DMS 273 (cell line): ENCODE measurements around the gene DMD.

Experiments used
- DNase-seq: peaks from one replicate; lab custom pipeline; 2025; ENCODE audit not compliant: unreplicated experiment; lab: John Stamatoyannopoulos, UW

The DMD gene

DNA sequence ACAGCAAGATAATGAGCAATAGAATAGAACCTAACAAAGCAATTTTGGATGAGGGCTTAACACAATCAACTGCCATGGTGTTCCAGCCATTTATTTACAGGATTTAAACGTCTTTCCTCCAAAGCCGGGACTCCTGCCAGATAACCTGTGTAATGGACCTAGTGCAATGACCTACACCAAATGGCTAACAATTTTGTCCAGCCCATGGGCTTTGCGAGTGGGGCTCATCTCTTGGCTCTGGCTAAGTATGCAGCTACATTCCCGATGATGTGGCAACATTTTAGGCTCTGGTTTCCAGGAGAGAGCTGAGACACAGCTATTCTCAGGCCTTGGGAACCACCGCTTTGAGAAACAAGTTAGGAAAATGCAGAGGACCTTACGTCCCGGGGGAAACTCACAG lies 1317.2 kb downstream of the DMD start:
- no peak for DNase-seq

GRCh38 chrX:31893525-31893924 lies 1317.8 kb downstream of the DMD start:
- DNase-seq, result no peak

- no peak for DNase-seq
Measured at GRCh38 chrX:31889088-31889487, 1322.3 kb downstream of the DMD start.

GRCh38 chrX:31884535-31884934 lies 1326.8 kb downstream of the DMD start:
- no peak for DNase-seq

DNA sequence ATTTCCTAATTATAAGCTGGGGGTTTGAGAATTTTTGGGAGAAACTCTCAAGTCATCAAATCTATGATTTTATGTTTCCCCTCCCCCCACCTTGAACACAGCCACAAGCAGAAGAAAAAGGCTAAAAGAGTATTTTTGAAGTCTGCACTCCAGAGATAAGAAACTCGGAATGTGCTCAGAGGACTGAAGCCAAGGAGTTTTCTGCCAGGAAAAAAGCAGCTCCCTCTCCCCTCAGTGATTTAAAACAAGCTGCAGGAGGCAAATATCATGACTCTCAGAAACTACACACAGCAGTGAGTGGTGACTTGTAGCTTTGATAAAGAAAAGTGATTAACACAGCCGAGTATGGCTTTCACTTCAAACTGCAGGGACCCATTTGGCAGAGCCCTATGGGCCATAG lies 1339.3 kb downstream of the DMD start:
- no peak for DNase-seq

DNA sequence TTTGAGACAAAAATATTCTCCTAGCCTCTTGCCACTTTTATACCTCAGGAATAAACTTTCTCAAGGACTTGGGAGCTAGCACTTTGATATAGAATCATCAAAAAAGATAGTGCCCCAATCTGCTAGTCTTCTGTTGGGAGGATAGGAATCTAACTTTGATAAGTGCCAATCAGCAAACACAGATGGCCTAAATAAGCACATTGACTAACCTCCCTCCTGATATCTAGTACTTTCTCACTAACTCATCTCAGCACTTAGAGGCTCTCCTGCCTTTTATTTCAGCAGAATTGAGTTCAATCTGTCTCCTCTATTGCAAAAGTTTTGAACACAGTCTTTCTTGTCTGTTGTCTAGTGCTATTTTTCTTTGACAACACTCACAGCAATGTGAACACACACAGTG lies 1341.1 kb downstream of the DMD start:
- no peak for DNase-seq

DNA sequence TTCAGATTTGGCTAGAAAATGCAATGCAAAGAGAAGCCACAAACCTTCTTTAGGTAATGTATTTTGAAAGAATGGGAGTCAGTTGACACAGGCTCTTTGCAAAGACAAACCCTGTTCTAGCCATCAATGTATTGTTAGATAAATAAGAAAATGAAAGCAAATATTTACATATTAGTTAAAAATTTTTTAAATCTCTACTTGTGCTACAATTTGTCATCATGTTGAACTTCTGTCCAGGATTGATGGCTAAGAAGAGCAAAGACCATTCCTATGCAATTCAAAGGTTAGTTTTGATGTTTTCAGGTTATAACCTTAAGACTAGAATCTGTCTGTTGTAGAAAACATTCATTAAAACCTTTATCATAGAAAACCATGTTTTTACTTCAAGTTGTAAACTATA lies 1350.7 kb downstream of the DMD start:
- DNase-seq, result no peak

GRCh38 chrX:31858915-31859314 lies 1352.4 kb downstream of the DMD start:
- DNase-seq, result no peak

GRCh38 chrX:31854716-31855115 lies 1356.6 kb downstream of the DMD start:
- DNase-seq, result no peak

DNA sequence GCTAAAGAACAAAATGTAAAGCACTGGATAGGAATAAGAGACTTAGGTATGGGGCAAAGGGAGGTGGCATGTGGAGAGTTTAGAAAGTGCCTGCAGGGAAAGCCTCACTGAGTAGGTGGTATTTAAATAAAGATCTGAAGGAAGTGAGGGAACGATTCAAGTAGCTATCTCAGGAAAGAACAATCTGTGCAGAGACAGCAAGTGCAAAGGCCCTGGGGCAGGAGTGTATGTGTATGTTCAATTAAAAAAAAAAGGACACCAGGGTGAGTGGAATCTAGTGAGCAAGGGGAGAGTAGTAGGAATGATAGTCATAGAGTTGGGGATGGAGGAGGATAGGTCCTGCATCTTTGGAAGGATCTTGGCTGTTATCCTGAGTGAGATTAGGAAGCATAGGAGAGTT lies 1359.6 kb downstream of the DMD start:
- no peak for DNase-seq

GRCh38 chrX:31847773-31848172 lies 1363.6 kb downstream of the DMD start:
- no peak for DNase-seq

- DNase-seq, result no peak
Measured at GRCh38 chrX:31845003-31845402, 1366.3 kb downstream of the DMD start.

DNA sequence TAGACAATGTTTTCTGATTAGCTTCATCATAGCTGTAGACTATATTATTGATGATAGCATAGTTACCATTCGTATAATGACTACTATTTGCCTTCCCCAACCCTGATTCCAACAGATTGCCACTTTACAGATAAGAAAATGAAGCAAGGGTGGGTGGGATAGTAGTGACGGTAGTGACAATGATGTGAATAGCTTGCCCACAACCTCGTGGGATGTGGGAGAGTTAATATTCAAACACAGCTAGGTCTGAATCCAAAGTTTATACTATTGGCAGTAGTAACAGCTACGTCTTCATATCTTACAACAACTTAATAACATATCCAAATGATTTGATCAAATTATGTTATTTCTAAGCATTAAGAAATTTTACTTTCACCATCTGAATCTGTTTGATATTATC lies 1372.7 kb downstream of the DMD start:
- no peak for DNase-seq

- DNase-seq, result no peak
Measured at GRCh38 chrX:31837445-31838049, 1373.8 kb downstream of the DMD start.

DNA sequence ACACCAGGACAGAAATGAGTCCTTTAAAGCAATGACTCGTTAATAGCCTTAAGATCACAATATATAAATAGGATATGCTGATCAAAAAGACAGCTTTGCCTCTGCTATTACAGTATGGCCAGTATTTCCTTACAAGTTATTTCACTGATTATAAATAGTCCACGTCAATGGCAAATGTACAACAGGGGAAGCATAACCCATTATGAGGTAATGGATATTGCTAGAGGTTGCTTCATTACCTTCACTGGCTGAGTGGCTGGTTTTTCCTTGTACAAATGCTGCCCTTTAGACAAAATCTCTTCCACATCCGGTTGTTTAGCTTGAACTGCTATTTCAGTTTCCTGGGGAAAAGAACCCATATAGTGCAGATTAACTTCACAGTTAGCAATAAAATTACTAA lies 1374.9 kb downstream of the DMD start:
- no peak for DNase-seq

GRCh38 chrX:31832263-31832662 lies 1379.1 kb downstream of the DMD start:
- no peak for DNase-seq

DNA sequence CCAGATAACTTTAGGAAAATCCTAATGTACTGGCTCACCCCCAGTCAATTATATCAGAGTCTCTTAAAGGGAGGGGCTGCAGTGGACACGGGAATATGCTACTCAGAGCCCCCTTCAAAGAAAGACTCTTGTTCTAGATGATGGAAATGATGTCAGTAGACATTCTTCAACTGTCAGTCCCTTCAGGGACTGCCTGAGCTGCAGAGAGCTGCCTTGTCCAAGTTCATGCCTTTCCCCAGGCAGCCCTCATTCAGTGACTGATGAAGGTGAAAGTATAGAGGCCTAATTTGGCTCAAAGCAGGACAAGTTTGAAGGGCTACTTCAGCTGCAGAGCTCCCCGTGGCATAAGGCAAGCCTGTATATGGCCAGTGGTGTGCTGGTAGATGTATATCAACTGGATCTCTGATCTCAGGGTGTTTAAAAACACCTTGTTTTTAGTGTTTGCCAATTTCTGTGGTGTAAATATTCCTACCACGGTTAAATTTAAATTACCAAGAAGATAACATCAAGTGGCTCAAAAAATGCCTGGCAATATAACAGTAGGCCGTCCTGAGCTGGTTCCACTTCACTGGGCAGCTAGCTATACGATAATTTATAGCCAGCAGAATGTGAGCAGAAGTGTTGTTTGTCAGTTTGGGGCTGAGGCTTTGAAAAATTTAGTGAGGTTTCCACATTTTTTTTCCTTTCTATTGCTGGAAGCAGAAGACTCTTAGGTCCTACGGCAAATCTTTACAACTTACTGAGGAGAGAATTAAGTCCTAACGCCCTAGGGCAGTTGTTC lies 1390.7 kb downstream of the DMD start:
- no peak for DNase-seq

DNA sequence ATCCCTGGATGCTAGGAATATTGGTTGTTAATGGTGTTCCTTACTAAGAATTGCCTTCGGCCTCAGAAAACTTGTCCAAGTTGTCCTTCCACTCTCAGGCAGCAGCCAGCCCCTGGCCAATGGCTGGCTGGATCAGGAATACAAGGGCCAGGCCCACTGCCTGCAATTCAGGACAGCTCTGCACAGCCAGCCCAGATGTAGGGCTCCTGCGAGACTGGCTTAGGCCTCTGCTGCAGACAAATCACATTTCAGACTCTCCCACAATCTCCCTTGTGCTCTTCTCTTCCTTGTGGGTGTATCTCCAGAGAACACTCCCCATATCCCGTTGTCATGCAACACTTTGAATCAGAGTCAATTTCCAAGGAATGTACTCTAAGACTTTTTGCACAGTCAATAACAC lies 1391.9 kb downstream of the DMD start:
- DNase-seq, result no peak

- DNase-seq, result no peak
Measured at GRCh38 chrX:31811106-31811505, 1400.2 kb downstream of the DMD start.

DNA sequence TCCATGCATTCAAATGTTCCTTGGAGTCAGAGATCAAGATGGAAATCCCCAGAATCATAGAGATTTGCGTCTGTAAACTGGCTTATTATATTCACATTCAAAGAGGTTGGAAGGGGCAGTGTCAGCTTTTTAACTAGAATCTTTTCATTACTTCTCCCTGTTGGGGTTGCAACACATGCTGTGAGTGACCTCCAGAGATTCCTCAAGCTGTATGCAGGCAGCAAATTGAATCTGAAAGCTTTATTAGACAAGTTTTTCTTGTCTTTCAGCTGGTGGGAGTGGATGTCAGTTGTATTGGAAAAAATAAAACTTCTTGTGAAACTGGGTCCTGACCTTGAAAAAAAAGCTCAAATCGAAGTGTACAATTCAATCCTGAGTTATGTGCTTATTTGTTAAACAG lies 1403.0 kb downstream of the DMD start:
- DNase-seq, result no peak

GRCh38 chrX:31807165-31807564 lies 1404.2 kb downstream of the DMD start:
- DNase-seq, result no peak

- DNase-seq, result no peak
Measured at GRCh38 chrX:31805781-31806180, 1405.6 kb downstream of the DMD start.

- no peak for DNase-seq
Measured at GRCh38 chrX:31800219-31800618, 1411.1 kb downstream of the DMD start.
